Measurements from ENCODE around the gene RAI1.
"Not testable (repeated sequence)": the region's sequence is repeated elsewhere in the genome, so short reads cannot be mapped to it uniquely, and the experiment has no call there.

The RAI1 gene

GRCh38 chr17:17678063-17678699, 3.1 kb upstream of the RAI1 start:
- intact Hi-C loops (cut with DNase I); DNase-seq: not testable (repeated sequence)

GRCh38 chr17:17679243-17679642, 2.0 kb upstream of the RAI1 start:
- intact Hi-C loops (cut with DNase I), result no loop called here

GRCh38 chr17:17679748-17680147, 1.5 kb upstream of the RAI1 start:
- intact Hi-C loops (cut with DNase I), result loop anchor here (2.0 to 10.0 kb wide), 4 partner anchors 43 to 178 kb away; no protein-coding TSS in a partner anchor
- no peak for DNase-seq

More at GRCh38 chr17:17679243-17679642, 2.0 kb upstream of the RAI1 start:
- DNase-seq, result no peak

- DNase-seq, result no peak
- intact Hi-C loops (cut with DNase I), result loop anchor here (2.0 to 10.0 kb wide), 4 partner anchors 42 to 177 kb away; no protein-coding TSS in a partner anchor
Measured at GRCh38 chr17:17680477-17681186, 626 bp upstream of the RAI1 start.

GRCh38 chr17:17681744-17682292, 560 bp downstream of the RAI1 start:
- peak in 32 of 42 donors; percentile 26 to 71 (median 52) for DNase-seq
- intact Hi-C loops (cut with DNase I), result loop anchor here (2.0 to 10.0 kb wide), 4 partner anchors 40 to 175 kb away; no protein-coding TSS in a partner anchor

- intact Hi-C loops (cut with DNase I), result loop anchor here (5.0 to 10.0 kb wide), 3 partner anchors 40 to 175 kb away; no protein-coding TSS in a partner anchor
- peak in 26 of 42 donors; percentile 41 to 80 (median 55) for DNase-seq
Measured at GRCh38 chr17:17682293-17682736, 1.1 kb downstream of the RAI1 start.

- intact Hi-C loops (cut with DNase I), result loop anchor here (5.0 to 10.0 kb wide), 3 partner anchors 39 to 174 kb away; no protein-coding TSS in a partner anchor
- DNase-seq, result peak in 41 of 42 donors; percentile 59 to 90 (median 80)
Measured at GRCh38 chr17:17682737-17683680, 1.8 kb downstream of the RAI1 start.

GRCh38 chr17:17683710-17684365, 2.6 kb downstream of the RAI1 start:
- DNase-seq, result no peak
- intact Hi-C loops (cut with DNase I), result loop anchor here (5.0 to 10.0 kb wide), 3 partner anchors 38 to 173 kb away; no protein-coding TSS in a partner anchor

GRCh38 chr17:17684906-17685774, 3.9 kb downstream of the RAI1 start:
- no peak for DNase-seq
- intact Hi-C loops (cut with DNase I), result loop anchor here (5.0 to 10.0 kb wide), 3 partner anchors 37 to 172 kb away; no protein-coding TSS in a partner anchor

- intact Hi-C loops (cut with DNase I), result loop anchor here (10.0 kb wide), 1 partner anchor 99 kb away; no protein-coding TSS in a partner anchor
Measured at GRCh38 chr17:17685775-17686291, 4.6 kb downstream of the RAI1 start.

GRCh38 chr17:17689312-17689711, 8.1 kb downstream of the RAI1 start:
- intact Hi-C loops (cut with DNase I), result loop anchor here (10.0 kb wide), 1 partner anchor 95 kb away; no protein-coding TSS in a partner anchor

More at GRCh38 chr17:17685775-17686291, 4.6 kb downstream of the RAI1 start:
- peak in 1 of 42 donors; percentile 28 for DNase-seq

GRCh38 chr17:17690233-17690632, 9.0 kb downstream of the RAI1 start:
- intact Hi-C loops (cut with DNase I); DNase-seq: not testable (repeated sequence)

More at GRCh38 chr17:17689312-17689711, 8.1 kb downstream of the RAI1 start:
- no peak for DNase-seq

- no peak for DNase-seq
- intact Hi-C loops (cut with DNase I), result no loop called here
Measured at GRCh38 chr17:17691468-17692263, 10.4 kb downstream of the RAI1 start.

- DNase-seq, result no peak
- intact Hi-C loops (cut with DNase I), result no loop called here
Measured at GRCh38 chr17:17692353-17693252, 11.3 kb downstream of the RAI1 start.
